Astrocyte (in vitro differentiated cells and primary cell): Measurements from ENCODE around the gene ZFYVE19.

Experiments used
- EZH2 ChIP-seq: IDR thresholded peaks from 2 replicates; pipeline ENCODE4 v1.6.1; 2012; ENCODE audit warnings: mild to moderate bottlenecking, low read length, inconsistent platforms; ENCODE audit not compliant: insufficient read depth
- TF ChIP-seq, protein P1 (sequence below): IDR thresholded peaks from 2 replicates; pipeline ENCODE4 v1.5.1; 2011; ENCODE audit warnings: low read depth, mild to moderate bottlenecking, inconsistent platforms, low read length, moderate library complexity; ENCODE audit not compliant: insufficient read depth

DNA sequence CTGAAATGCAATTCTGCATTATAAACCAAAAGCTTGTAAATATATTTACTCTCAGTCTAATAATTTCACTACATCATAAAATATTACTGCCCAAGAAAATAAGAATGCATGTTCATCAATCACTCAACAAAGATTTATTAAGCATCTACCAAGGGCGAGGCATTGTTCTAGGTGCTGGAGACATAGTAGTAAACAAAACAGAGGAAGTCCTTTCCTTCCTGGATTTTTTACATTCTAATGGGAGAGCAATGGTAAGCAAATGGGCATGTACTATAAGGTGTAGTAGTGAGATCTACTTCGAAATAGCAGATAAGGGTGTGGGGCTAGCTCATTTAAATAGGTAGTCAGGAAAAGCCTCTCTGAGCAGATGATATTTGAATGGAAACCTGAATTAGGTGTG lies 10.8 kb upstream of the ZFYVE19 start:
- TF ChIP-seq, protein P1, sequence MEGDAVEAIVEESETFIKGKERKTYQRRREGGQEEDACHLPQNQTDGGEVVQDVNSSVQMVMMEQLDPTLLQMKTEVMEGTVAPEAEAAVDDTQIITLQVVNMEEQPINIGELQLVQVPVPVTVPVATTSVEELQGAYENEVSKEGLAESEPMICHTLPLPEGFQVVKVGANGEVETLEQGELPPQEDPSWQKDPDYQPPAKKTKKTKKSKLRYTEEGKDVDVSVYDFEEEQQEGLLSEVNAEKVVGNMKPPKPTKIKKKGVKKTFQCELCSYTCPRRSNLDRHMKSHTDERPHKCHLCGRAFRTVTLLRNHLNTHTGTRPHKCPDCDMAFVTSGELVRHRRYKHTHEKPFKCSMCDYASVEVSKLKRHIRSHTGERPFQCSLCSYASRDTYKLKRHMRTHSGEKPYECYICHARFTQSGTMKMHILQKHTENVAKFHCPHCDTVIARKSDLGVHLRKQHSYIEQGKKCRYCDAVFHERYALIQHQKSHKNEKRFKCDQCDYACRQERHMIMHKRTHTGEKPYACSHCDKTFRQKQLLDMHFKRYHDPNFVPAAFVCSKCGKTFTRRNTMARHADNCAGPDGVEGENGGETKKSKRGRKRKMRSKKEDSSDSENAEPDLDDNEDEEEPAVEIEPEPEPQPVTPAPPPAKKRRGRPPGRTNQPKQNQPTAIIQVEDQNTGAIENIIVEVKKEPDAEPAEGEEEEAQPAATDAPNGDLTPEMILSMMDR, result no peak
- no peak for TF ChIP-seq EZH2
